Right ventricle myocardium superior (tissue), 1 donor: ENCODE results near the gene CEACAM8. TPM values are rescaled to one million over a fixed set of nuclear protein-coding genes. Genes with fewer than 3 reads are reported as not detected.
A peak's percentile ranks its signal among the peaks of the same experiment; 100 is the strongest.
"Not testable (repeated sequence)": the region's sequence is repeated elsewhere in the genome, so short reads cannot be mapped to it uniquely, and the experiment has no call there.

Source experiments
- ATAC-seq: fragments of 200-7000 bp; cut with Tn5 transposase; one replicate; pipeline ENCODE4 v1.9.1; 2020; ENCODE audit warnings: mild to moderate bottlenecking; ENCODE audit not compliant: poor library complexity
- DNase-seq: peaks from one replicate; pipeline ENCODE4 v3.0.0-alpha.2; 2020
- intact Hi-C: fragments of 100-400 bp; cut with DNase I; formaldehyde crosslinking; loops from one replicate; pipeline ENCODE4 v1.11.2; 2022
- total RNA-seq: library from RNA; stranded (reverse); fragmentation: NEBNext Ultra II Directional; extraction: Animal tissue kit (Norgen Biotek cat#: 25700); gene quantifications from one replicate; pipeline ENCODE4 v1.2.1, GENCODE V29; 2021
- donor health status: DM: no; HTN: yes; CAD: no; lungs with severe emphysema.

The CEACAM8 gene
- total RNA-seq, 1 donor from 2014 or later: not detected

DNA sequence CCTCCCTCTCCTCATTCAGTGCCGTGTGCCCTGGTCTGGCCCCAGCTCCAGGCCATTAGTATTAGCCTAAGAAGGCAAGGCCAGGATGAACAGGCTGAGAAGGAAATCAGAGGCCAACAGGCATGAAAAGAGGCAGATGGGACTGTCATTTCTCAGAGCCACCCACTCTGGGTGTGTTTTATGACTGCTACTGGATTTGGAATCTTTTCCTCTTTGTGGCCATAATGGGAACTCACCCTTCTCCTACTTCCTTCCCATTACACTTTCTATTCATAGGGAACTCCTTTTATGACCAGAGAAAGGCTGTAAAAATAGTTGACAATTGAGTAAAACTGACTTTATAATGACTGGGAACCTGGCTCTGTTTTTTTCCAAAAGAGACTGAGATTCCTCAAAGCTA is 17.7 kb downstream of the CEACAM8 start:
- intact Hi-C loops: no loop called here
- ATAC-seq: no peak
- DNase-seq: no peak

GRCh38 chr19:42576241-42576640 is 18.5 kb downstream of the CEACAM8 start:
- no peak for DNase-seq
- no peak for ATAC-seq
- intact Hi-C loops: no loop called here

- DNase-seq (no peak), ATAC-seq (no peak)
- intact Hi-C loops: no loop called here
Observed at GRCh38 chr19:42573642-42574041, 21.1 kb downstream of the CEACAM8 start.

DNA sequence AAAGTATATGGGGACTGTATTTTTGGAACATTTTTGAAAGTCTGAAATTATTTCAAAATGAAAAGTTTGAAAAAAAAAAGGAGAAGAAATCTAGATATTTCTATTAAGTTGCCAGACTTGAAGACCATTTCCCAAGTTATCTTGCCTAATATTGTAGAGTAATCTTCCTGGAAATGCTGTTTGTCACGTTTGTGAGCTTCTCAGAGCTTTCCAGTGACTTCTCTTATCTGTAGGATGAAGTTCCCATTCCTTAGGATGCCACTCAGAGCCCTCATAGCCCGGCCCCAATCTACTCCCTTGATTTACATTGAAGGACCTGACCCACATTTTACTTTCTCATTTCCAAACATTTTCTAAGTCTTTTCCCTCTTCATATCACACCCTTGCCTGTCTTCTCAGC is 23.6 kb downstream of the CEACAM8 start:
- ATAC-seq (no peak), DNase-seq (no peak)
- intact Hi-C loops: no loop called here

DNA sequence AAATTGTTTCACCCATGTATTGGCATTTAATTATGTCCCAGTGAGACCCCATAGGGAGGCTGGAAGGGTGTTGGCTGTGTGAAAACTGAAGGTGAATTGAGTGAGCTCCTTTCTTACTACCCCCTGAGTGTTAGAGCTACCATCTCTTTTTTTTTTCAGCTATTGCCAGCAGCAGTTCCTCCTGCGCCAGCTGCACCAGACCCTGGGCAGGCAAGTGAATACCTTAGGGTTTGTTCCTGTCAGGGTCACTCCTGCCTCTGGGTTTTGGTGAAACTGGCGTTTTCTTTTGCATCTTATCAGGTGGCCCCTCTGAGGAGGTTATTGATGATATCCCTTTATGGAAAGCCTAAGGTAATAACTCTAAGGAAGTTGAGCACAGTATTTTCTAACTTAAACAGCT is 25.5 kb downstream of the CEACAM8 start:
- no peak for ATAC-seq
- no peak for DNase-seq
- intact Hi-C loops: no loop called here

DNA sequence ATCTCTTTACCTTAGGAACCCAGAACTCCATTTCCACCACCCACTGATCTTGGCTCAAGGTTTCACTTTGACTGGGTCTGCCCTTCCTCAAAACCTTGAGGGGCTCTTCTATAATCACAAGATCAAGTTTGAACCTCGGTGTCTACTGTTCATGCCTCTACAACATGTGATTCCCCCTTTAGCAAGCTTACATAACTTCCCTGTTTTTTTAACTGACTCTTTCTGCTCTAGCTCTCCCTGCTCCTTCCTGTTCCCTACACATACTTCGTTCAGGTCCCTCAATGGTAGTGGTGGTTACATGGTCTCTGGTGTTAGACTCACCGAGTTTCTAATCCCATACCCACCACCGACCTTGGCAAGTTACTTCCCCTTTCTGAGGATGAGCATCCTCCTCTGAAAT is 26.7 kb downstream of the CEACAM8 start:
- DNase-seq (no peak), ATAC-seq (no peak)
- intact Hi-C loops: no loop called here

DNA sequence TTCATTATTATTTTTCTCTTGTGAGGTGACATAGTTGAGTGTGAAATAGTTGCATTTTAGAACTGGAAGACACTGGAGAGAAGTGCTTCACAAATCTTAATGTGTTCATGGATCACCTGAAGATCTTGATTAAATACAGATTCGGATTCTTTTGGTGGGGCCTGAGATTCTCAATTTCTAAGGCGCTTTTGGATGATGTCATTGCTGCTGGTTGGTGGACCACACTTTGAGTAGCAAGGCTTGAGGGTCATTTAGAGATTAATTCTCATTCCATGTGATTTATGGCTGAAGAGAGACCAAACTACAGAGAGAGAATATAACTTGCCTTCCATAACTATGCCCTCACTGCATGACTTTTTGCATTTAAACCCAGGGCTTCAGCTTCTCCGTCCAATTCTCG is 27.2 kb downstream of the CEACAM8 start:
- DNase-seq (no peak), ATAC-seq (no peak)
- intact Hi-C loops: no loop called here

- DNase-seq: no peak
- intact Hi-C loops: no loop called here
- ATAC-seq: peak; percentile 87
Observed at GRCh38 chr19:42563352-42564210, 31.1 kb downstream of the CEACAM8 start.

DNA sequence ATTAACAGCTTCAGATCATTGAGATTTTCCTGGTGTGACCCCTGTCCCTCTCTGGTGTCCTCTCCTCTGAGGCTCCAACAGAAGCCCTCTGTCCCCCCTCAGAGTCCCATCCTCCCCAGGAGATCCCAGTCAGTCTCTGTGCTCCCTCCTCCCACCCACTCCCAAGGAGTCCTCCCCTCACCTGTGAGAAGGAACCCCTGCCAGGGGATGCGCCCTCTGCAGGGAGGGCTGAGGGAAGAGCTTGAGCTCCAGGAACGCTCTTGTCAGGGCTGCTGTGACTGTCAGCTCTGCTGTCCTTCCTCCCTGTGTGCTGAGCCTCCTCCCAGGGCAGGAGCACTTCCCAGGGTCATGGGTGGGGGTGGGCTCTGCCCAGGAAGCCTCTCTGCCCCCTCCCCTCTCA is 33.2 kb downstream of the CEACAM8 start:
- DNase-seq (no peak), ATAC-seq (no peak)
- intact Hi-C loops: no loop called here

GRCh38 chr19:42560731-42561130 is 34.0 kb downstream of the CEACAM8 start:
- DNase-seq: no peak
- ATAC-seq: no peak
- intact Hi-C loops: no loop called here

GRCh38 chr19:42558450-42559150 is 36.1 kb downstream of the CEACAM8 start:
- intact Hi-C loops: no loop called here
- DNase-seq (no peak), ATAC-seq (no peak)

DNA sequence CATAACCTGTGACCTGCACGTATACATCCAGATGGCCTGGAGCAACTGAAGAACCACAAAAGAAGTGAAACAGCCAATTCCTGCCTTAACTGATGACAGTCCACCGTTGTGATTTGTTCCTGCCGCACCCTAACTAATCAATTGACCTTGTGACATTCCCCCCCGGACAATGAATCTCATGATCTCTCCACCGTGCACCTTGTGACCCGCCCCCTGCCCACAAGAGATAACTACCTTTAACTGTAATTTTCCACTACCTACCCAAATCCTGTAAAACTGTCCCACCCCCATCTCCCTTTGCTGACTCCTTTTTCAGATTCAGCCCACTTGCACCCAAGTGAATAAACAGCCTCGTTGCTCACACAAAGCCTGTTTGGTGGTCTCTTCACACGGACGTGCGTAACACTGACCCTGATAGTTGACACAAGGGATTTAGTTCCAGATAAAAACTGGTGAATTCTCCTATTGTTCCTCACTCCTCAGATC is 37.3 kb downstream of the CEACAM8 start:
- intact Hi-C loops, ATAC-seq, DNase-seq: not testable (repeated sequence)

DNA sequence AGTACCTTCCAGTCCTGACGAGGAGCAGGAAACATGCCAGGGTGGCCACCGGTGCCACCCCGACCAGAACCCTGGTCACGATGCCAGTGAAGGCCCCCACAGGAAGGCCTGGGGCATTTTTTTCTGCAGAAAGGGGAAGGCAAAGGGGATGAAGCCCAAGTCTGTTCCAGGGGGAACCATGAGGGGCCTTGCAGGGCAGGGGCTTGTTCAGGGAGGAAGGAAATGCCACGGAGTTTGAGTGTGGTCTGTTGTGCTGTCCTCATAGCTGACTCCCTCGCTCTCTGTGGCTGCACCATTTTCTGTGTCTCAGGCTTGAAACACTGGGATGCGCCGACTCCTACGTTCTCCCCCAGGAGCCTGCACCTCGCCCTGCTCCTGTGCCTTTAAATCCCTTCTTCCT is 38.9 kb downstream of the CEACAM8 start:
- DNase-seq: no peak
- intact Hi-C loops: no loop called here
- ATAC-seq: no peak

GRCh38 chr19:42555317-42555716 is 39.4 kb downstream of the CEACAM8 start:
- ATAC-seq: peak; percentile 63
- peak; percentile 53 for DNase-seq
- intact Hi-C loops: no loop called here

DNA sequence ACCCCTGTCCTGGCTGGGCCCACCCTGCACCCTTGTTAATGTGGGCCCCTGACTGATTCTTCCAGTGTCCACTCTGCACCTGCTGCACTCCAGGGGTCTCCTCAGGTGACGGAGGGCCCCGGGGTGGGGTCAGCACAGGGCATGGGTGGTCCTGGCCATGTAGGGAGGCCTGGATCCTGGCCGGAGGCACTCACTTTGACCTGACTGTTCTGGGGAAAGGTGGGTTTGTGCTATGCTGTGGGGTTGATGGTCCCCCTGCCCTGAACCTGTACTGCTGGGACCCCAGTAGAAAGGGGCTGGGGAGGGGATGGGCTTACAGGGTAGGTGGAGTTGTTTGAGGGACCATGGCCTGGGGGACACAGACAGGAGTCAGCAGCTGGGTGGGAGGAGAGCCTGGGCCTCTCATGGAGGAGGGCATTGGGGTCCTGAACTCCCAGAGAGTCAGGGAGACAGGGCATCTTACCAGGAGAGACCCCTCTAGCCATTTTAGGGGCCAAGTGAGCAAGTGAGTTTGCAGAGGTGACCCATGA is 40.6 kb downstream of the CEACAM8 start:
- intact Hi-C loops: no loop called here
- ATAC-seq: no peak
- no peak for DNase-seq

DNA sequence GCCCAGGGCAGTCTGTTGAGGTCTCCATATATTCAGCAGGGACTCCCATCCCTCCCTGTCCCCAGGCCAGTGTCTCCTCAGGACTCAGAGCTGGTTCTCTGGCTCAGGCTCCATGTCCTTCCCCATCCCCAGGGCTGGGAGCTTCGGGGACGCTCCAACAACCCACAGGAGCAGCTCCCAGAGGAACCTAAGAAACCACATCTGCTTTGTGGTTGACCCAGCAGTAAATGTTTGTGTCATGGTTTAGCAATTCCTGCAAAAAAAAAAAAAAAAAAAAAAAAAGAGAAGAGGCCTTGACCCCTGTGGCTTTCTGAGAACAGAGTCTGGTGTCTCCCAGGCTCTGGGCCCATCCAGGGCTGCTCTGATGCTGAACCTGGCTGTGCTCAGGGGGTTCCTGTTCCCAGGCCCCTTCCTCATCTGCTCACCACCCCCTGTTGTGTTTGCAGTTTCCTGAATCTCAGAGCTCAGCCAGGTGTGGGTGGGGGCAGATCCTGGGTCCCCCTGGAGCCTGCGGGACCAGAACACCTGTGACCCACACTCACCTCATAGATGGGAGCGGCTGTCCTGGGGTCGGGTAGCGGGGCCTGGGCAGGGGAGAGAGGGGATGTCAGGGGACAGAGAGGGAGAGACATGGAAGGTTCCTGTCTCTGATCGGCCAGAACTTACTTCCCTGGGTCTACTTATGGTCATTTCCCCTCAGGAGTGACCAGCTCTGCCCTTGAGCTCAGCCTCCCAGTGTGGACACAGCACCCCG is 41.3 kb downstream of the CEACAM8 start:
- ATAC-seq (peak; percentile 67), DNase-seq (peak; percentile 59)
- intact Hi-C loops: no loop called here

GRCh38 chr19:42552086-42553065 is 42.3 kb downstream of the CEACAM8 start:
- DNase-seq (no peak), ATAC-seq (no peak)
- intact Hi-C loops: no loop called here

- intact Hi-C loops, DNase-seq, ATAC-seq: not testable (repeated sequence)
Observed at GRCh38 chr19:42550521-42550920, 44.2 kb downstream of the CEACAM8 start.
